ENCODE data around the gene GALNT18.

The GALNT18 gene

DNA sequence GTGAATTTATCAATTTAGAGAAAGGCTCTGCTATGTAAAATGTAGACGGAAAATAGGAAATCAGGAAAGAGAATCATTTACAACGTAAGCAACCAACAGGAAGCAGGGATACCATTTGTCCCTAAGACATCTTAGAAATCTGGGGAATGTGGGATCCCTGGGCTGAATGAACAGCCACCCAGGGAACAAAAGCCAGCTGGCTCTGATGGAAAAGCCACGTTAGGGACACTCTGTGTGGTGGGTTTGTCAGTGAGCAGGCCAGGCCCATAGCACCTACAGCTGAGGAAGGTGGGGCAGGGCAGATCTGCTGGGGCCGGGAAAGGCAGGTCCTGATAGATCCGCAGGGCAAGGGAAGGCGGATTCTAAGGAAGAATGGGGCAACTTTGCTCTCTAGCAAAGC lies 181.7 kb downstream of the GALNT18 start:
- no peak for DNase-seq (ENCODE audit: low read depth in 3 of 3, low spot score in 1 of 3)

DNA sequence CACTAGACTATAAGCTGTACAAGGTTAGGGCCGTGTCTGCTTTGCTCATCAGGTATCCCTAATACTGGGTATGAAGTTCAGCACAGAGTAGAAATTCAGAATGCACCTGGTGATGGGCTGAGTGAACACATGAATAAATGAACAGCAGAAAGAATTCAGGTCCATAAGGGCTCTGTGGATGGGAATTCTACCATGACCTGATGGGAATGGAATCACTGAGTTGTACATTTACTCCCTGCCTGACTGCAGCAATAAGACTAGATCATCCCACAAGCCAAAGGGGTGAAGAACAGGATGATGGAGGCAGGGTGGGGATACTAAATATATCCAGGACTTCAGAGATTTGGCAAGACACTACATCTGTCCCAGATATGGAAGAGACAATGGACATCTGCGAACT lies 182.2 kb downstream of the GALNT18 start:
- no peak for DNase-seq (ENCODE audit: low read depth in 3 of 3, low spot score in 1 of 3)

DNA sequence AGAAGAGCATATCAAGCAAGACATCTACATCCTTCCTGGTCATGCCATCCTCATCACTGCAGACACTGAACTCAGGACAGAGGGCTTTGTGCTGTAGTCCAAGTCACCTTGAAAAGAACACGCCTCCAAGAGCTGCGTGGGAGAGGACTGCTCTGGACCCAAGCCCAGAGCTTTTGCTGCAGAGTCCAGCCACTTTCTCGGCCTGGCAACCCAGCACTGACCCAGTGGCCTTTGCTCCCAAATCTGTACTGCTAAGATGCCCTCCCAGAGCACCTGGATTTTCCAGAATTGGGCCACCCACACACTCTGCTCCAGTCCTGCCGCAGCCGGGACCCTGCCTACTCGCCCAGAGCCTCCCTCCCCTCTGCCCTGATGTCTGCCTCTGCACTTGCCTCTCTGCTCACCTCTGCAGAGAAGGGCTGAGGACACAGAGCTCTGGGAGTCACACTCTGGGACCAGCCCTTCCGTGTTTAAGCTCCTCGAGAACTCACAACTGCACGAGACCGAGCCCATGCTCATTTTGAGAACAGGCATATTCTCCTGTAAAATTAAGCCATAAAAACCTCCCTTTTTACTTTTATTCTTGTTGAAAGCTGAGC lies 185.0 kb downstream of the GALNT18 start:
- DNase-seq (ENCODE audit: low read depth in 3 of 3, low spot score in 1 of 3): no peak

DNA sequence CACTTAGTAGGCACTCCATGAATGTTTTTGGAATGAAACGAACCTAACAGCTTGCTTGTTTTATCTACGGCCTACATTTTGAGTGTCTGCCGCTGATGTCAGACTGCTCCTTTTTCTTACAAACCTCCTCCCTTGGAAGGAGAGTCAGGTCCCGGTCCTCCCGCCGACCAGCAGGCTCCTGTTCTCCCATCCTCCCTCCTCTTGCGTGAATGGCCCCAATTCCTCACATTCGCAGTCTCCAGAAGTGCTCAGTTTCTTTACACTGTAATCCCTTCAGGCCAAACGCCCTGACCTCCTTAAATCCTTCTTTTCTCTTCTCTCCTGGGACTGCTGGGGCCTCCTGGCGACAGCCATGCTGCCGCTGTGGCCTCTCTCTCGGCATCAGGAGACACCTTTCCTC lies 186.2 kb downstream of the GALNT18 start:
- no peak for DNase-seq (ENCODE audit: low read depth in 3 of 3, low spot score in 1 of 3)

DNA sequence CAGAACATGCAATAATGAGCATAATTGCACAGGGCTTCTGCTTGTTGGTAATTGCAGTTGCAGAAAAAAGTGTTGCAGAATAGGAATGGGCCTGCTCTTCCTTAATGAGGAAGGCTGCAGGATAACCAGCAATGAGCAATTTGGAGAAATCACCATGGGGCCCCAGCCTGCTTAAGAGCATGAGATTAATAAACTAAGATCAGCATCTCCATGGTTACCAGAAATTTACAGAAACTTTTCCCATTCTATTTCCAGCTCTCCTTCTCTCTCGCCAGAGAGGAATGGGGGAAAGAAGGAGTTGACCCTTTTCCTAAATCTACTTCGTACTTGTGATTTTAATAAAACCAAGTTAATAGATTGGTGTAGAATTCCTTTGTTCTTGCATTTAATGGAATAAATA lies 187.8 kb downstream of the GALNT18 start:
- DNase-seq (ENCODE audit: low read depth in 3 of 3, low spot score in 1 of 3): no peak

DNA sequence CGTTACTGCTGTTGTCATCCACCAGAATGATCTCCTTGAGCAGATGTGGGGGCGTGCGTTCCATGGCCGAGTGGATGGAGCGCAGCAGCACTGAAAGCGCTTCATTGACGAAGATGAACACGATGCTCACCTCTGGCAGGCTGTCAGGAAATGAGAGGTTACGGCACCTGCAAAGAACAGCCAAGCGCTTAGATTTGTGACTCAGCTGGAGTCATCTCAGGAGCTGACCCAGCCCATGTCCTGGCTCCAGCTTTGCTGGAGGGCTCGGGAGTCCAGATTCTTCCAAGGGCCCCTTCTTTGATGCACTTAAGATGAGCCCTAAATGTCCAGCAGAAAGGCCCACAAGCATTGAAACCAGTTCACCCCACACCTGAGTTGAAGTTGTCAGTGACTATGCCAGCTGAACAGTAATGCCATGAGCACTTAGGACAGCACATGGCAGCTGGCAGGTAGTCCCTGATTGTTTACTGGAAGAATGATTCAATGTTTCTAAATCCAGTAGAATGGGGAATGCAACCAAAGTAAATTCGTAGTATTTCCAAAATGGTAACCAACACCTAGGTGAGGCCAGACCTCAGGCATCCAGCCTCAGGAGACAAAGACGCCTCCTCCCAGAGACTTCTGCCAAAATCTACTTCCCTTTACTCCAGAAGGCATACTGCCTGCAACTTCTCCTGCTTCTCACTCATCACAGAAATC lies 189.0 kb downstream of the GALNT18 start:
- DNase-seq (ENCODE audit: low read depth in 3 of 3, low spot score in 1 of 3): no peak

DNA sequence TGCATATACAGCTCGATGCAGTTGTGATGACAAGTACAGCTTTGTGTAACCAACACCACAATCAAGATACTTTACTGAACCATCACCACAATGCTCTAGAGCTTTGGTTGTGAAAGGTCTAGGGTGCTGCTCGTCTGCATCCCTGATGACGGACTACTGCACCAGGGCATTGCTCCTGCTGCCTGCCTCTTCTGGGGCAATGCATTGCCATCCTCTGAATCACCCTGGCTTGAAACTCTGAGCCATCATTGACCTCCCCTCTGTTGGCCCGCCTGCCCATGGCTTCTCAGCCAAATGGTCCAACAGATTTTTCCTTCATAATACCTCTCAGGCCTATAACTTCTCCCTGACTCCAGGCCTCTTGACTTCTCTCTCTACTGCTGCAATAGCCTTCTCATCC lies 191.4 kb downstream of the GALNT18 start:
- no peak for DNase-seq (ENCODE audit: low read depth in 3 of 3, low spot score in 1 of 3)

DNA sequence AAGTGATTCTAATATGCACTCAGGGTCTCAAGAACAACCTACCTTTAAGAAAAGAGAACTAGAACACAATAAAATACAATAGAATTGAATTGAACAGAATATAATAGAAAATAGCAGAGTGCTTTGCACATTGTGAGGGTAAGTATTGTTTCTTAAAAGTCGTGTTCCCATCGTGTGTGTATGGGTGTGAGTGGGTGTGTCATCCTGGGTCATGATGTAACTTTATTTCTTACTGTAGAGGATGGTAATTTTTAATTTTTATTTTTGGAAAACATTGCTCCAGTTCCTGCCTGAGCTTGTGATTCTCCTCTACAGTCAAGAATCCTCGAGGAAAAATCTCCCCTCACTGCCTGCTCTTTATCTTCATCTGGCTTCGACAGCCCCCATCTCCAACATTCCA lies 193.1 kb downstream of the GALNT18 start:
- no peak for DNase-seq (ENCODE audit: low read depth in 3 of 3, low spot score in 1 of 3)

DNA sequence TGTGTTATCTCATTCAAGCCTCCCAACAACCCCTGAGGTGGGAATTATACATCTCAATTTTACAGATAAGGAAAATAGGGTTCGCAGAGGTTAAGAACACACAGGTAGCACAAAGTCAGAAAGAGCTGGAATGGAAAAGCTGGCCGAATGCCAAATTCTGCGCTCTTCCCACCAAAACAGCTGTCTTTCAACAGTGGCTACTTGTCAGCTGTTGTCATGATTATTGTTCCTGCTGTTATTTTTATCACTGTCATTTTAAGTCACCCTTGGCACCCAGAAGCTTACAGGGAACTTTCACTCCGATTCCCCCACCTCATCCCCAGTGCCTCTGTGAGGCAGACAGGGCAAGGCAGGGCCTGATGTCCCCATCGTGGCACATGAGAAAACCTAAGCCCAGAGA lies 194.3 kb downstream of the GALNT18 start:
- DNase-seq (ENCODE audit: low read depth in 3 of 3, low spot score in 1 of 3): no peak

DNA sequence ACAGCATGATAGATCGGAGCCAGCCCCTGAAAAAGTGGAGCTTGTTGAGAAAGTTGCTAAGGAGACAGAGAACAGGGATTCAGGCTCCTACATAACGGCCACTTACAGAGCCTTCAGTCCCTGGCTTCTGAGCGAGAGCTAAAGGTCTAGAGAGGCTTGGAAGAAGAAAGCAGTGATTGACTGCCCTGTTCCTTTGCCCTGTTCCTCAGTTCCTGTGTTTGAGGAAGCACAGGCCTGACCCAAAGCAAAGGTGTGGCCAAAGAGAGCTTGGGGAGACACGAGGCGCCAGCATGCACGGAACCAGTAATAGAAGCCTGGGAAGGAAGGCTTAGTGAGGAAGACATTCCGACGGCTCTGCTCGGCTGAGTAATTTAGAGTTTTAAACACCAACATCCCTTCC lies 194.7 kb downstream of the GALNT18 start:
- DNase-seq (ENCODE audit: low read depth in 3 of 3, low spot score in 1 of 3): no peak

DNA sequence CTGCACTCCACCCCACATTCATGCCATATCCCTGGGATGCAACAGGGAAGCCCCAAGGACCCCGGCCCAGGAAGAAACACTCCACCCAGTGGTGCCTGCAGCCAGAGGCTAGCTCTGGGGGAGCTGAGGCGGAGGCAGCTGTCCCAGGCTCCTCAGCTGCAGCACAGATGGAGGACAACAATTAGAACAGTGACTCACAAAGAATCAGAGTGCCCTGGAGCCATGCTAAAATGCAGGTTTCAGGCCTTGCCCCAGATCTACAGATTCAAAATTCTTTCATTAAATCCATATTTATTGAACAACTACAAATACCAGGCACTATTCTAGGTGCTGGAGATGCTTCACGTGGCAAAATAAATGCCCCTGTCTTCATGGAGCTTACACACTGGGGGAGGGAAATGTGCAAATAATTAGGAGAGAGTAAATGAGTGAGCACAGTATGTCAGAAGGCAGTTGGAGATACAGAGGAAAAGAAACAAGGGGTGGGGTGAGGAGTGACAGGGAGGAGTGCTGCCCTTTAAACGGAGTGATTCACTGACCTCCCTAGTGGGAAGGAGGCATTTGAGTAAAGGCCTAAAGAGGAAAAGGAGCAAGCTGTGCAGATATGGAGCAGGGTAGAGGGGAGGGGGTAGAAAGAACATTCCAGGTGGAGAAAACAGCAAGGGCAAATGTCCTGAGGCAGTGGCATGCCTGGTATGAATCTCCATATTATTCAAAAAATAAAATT lies 195.4 kb downstream of the GALNT18 start:
- no peak for DNase-seq (ENCODE audit: low read depth in 3 of 3, low spot score in 1 of 3)

DNA sequence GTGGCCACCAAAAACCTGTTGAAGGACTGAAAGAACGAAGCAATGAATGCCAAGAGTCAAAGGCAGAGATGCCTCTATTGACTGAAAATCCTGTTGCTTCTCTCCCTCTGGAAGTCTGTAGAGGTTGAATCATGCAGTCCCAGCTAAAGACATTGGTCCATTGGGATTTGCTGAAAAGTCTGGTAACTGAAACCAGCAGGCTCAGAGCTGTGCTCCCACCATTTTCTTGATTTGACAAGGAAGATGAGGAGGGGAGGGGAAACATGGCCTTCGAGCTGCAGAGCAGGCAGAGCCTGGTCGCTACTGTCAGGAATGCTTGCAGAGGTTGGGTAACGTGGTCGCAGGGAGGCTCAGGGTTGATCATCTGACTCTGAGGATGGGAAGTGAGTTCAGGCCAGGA lies 196.0 kb downstream of the GALNT18 start:
- DNase-seq (ENCODE audit: low read depth in 3 of 3, low spot score in 1 of 3): no peak

DNA sequence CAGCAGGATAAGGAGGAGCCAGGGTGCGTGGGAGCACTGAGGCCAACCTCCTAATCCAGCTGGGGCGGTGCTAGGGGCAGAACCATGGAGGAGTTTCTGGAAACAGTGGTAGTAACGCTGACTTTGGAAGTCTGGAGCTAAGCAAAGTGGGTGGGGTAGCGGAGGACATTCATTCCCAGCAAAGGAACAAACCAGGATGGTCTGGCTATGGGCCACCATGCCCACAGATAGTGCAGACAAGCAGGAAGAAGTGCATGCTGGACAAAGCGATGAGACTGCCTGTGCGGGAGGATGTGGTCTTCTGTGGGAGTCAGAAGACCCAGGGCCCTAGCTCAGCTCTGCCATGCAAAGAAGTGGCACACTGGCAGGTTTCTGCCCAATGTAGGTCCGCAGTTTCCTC lies 197.1 kb downstream of the GALNT18 start:
- no peak for DNase-seq (ENCODE audit: low read depth in 3 of 3, low spot score in 1 of 3)

DNA sequence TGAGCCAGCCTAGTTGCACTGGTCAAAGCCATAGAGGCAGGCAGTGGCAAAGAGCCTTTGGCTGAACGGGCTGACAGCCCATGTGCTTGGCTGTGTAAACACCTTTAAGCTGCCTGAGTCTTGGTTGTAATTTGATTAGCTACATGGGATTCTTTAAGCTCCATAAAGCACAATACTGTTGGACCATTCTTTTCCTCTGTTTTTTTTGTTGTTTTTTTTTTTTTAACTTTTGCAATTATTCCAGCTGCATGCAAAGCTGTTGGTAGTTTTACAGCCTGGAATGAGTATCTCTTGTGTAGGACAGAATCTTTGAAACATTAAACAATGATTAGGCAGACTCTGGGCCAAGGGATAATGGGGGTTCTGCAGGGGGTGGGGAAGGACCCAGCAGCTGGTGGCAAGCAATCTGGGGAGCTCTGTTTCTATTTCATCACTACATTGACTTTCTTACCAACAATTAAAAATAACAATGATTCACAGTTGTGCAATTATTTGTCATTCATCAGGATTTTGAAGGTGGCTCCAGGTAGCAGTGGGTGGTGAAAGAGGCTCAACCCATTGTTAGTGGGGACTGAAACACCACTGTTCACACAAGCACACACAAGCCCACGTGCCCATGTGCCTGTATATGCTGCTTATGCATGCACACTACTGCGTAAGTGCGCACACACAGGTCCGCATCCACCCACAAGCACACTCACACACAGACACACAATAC lies 199.2 kb downstream of the GALNT18 start:
- DNase-seq (ENCODE audit: low read depth in 3 of 3, low spot score in 1 of 3): no peak

DNA sequence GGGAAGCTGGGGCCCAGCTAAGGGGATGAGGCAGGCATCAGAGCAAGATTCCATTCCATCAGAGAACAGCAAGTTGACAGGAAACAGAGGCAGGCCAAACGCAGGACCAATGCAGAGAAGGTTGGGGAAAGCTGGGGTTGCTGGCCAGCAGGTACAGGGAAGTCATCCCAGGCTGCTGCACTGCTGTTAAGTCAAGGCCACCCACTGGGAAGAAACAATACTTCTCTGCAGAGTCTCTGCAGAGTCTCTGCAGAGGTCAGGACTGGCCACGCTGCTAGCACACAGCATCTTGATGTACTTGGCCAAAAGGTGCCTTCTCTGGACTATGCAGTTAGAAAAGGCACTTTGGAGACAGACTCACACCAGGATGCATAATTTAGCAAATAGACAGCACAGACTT lies 200.3 kb downstream of the GALNT18 start:
- DNase-seq (ENCODE audit: low read depth in 3 of 3, low spot score in 1 of 3): no peak

DNA sequence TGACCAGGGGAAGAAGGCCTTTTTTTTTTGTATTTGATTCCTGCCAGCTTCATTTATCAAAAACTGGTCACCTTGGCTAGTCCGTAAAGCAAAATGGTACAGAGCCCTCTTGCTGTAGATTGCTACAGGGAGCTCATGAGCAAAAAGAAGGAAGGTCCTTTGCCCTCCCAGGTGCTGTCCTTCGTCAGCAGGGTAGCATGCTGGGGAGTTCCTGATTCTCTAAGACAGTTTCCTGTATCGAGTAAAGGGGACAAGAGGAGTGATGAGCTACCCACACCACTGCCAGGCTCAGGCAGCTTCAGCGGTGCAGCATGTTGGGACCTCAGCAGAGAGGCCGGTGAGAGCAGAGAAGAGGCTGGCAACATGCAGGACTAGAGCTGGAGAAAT lies 200.9 kb downstream of the GALNT18 start:
- no peak for DNase-seq (ENCODE audit: low read depth in 3 of 3, low spot score in 1 of 3)

DNA sequence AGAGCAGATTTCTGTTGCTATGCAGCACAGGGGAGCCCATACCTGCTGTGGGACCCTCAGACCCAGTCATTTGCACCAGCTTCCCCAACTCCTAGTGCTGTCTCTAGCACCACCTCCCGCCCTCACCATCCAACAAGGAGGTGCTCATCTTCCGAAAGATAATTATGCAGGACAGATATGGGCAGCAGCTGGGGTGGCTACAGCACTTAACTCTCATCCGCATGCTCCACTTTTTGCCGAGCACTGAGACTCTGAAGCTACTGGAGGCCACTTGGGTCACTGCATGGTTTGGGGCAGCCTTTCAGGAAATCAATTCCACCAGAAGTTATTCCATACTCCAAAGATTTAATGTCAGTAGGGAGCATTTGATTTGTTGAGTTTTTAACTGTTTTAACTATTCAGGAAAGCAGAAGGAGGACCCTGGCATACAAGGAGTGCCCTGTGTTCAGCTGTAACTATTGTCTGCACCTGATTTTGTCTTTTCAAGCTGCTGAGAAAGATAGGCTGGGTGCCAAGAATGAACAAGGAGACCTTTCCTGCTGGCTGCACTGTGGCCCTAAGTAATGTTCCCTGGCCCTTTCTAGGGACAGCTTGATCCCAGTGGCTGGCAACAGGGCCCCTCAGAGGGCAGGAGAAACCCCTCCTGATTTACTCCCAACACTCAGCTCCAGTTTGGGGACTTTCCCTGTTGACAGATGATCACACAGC lies 201.5 kb downstream of the GALNT18 start:
- no peak for DNase-seq (ENCODE audit: low read depth in 3 of 3, low spot score in 1 of 3)

DNA sequence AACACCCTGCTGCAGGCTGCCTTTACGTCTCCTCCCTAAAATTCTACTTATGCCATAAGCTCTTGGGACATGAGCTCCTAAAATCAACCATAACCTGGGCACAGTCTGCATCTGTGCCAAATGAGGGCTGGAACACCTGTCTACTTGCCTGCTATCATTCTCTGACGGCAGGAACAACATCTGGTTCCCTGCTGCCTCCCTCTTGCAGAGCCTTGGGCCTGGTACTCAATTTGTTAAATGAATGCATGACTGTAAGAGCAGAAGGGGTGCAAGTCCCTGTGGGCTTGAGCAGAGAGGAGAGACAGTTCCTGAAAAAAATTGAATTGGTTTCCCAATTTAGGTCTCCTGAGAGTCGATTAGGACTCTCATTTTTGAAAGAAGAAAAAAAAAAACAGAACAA lies 202.1 kb downstream of the GALNT18 start:
- no peak for DNase-seq (ENCODE audit: low read depth in 3 of 3, low spot score in 1 of 3)

DNA sequence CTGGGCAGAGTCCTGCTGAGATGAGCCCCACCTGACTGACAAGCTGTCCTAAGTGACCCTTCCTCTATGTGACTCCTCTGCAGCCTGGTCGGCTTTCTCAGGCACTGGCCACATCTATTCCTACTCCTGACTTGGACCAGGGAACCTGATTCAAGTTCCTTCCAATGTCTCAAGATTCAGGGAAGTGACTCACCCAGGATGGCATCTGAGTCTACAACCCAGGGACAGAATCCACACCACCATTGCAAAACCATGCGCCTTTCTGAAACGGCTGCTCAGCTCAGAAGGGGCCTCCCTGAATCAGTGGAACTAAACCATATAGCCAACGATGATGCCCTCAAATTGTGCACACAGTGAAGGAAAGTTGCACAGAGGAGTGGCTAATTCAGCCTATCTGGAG lies 204.9 kb downstream of the GALNT18 start:
- DNase-seq (ENCODE audit: low read depth in 3 of 3, low spot score in 1 of 3): no peak

DNA sequence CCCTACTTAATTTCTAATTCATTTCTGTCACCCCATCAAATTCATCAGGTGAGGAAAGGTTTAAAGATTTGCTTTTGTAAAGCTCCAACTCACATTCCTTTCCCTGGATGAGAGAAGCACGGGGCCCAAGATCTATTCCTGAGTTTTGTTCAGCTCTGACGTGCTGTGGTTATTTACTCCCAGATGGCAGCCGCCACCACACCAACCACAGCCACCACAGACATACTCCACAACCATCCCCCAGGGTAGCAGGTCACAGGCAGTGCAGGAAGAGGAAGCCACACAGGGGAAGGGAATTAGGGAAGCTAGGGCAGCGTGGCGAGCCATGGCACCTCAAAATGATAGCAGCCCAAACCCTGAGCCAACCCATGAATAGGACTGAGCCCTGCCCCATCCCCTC lies 205.3 kb downstream of the GALNT18 start:
- no peak for DNase-seq (ENCODE audit: low read depth in 3 of 3, low spot score in 1 of 3)

DNA sequence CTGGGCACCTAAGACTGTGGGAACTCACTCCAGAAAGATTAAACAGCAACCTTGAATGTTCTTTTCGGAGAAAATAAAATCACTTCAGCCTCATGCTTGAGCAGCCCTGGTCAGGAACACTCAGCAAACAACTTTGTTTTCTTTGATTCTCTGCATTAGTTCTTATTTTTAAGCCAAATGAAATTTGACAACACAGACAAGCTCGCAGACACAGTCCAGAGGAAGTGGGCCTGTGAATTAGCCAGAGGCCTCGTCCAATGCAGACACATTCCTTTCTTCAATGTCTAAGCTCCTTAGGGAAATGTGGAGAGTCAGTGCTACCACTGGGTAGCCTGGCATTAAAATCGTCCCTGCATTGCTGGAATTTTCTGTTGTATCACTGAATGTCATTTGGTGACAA lies 205.9 kb downstream of the GALNT18 start:
- no peak for DNase-seq (ENCODE audit: low read depth in 3 of 3, low spot score in 1 of 3)

All from stimulated activated CD4-positive, alpha-beta T cell treated with anti-CD3 and anti-CD28 coated beads, TNF-alpha, amount 100 ng/mL, for 1 hour (primary cell).